ENCODE results near the gene FAM20C.

DNA sequence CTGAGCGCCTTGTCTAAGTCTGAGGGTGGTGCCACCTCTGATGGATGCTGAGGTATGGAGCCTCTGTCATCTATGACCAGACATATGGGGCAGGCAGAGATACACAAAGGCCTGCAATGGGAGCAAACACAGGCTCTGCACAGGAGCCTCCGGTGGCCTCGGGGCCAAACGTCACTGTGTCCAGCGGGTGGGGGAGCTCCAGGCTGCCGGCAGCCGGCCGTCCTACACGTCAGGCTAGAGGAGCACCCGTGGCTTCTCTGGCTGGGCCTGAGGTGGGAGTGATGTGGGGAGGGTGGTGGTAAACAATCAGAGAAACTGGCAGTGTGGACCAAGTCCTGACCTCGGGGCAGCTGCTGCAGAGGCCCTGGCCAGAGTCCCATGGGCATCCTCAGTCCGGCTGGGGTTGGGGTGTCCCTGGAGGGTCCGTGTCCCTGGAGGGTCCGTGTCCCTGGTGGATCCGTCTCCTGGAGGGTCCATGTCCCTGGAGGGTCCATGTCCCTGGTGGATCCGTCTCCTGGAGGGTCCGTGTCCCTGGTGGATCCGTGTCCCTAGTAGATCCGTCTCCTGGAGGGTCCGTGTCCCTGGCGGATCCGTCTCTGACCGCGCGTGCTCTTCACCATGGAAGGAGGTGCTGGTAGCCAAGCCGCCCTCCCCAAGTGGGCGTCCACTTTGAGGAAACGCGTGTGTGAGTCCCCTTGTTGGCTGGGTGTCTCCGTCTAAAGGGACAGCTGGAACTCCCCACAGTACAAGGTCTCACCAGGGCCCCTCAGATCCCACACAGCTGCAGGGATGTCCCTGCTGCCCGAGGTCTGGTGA, 24.2 kb upstream of the FAM20C start:
- TF ChIP-seq, protein P1, sequence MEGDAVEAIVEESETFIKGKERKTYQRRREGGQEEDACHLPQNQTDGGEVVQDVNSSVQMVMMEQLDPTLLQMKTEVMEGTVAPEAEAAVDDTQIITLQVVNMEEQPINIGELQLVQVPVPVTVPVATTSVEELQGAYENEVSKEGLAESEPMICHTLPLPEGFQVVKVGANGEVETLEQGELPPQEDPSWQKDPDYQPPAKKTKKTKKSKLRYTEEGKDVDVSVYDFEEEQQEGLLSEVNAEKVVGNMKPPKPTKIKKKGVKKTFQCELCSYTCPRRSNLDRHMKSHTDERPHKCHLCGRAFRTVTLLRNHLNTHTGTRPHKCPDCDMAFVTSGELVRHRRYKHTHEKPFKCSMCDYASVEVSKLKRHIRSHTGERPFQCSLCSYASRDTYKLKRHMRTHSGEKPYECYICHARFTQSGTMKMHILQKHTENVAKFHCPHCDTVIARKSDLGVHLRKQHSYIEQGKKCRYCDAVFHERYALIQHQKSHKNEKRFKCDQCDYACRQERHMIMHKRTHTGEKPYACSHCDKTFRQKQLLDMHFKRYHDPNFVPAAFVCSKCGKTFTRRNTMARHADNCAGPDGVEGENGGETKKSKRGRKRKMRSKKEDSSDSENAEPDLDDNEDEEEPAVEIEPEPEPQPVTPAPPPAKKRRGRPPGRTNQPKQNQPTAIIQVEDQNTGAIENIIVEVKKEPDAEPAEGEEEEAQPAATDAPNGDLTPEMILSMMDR (IDR thresholded peaks at IDR 0.05; ENCODE audit: insufficient read depth, low read depth, low read length): no peak
- no peak for TF ChIP-seq EZH2 (IDR thresholded peaks at IDR 0.05; ENCODE audit: insufficient read depth, low read length)

All from astrocyte (in vitro differentiated cells and primary cell).